ENCODE data around the gene OR5H1. TPM values are rescaled to one million over a fixed set of nuclear protein-coding genes. Genes with fewer than 3 reads are reported as not detected.

OR5H1 gene
- total RNA-seq, 4 donors from 2014 or later = not detected

Other genes starting within 250 kb of the OR5H1 start
- gene RIOX2, start 158.3 kb upstream of the OR5H1 start, total RNA-seq = 10 to 100 TPM; 27.4 to 57.3 (median 49.6) TPM
- gene GABRR3, start 95.4 kb upstream of the OR5H1 start, total RNA-seq = not detected
- gene OR5AC2, start 43.5 kb upstream of the OR5H1 start, total RNA-seq = not detected
- not detected for gene OR5H14, start 16.8 kb downstream of the OR5H1 start, total RNA-seq
- gene OR5H15, start 36.0 kb downstream of the OR5H1 start, total RNA-seq = not detected
- gene OR5H6, start 133.5 kb downstream of the OR5H1 start, total RNA-seq = not detected
- gene OR5H2, start 151.8 kb downstream of the OR5H1 start, total RNA-seq = not detected
- gene OR5K4, start 223.1 kb downstream of the OR5H1 start, total RNA-seq = not detected

Measured in gastrocnemius medialis (tissue), 4 donors.